ENCODE data around the gene SUSD4.

GRCh38 chr1:223204424-223204823 is 159.6 kb downstream of the SUSD4 start:
- no peak for TF ChIP-seq CTCF (IDR thresholded peaks at IDR 0.05)
- TF ChIP-seq TAF1 (IDR thresholded peaks at IDR 0.05; ENCODE audit: borderline replicate concordance, low read depth, low read length): no peak
- no peak for TF ChIP-seq JUND (IDR thresholded peaks at IDR 0.05)
- TF ChIP-seq FOXM1 (IDR thresholded peaks at IDR 0.05; ENCODE audit: low read depth): no peak
- no peak for TF ChIP-seq SIN3A (IDR thresholded peaks at IDR 0.05; ENCODE audit: borderline replicate concordance, low read depth, low read length)
- TF ChIP-seq MEF2A (IDR thresholded peaks at IDR 0.05; ENCODE audit: borderline replicate concordance, low read depth): no peak
- no peak for TF ChIP-seq GATA2 (CRISPR knock-in tag; IDR thresholded peaks at IDR 0.05)
- TF ChIP-seq ELF1 (IDR thresholded peaks at IDR 0.05): no peak
- no peak for TF ChIP-seq EP300 (IDR thresholded peaks at IDR 0.05; ENCODE audit: borderline replicate concordance in 1 of 2, low read depth in 1 of 2, low read length in 1 of 2)
- no peak for TF ChIP-seq POLR2AphosphoS5 (IDR thresholded peaks at IDR 0.05; ENCODE audit: low read depth, low read length)
- TF ChIP-seq FOXJ3 (CRISPR knock-in tag; IDR thresholded peaks at IDR 0.05): no peak

Data from SK-N-SH (cell line).